Astrocyte of the spinal cord (primary cell): ENCODE measurements around the gene BCAS4.
"Not testable (repeated sequence)": the region's sequence is repeated elsewhere in the genome, so short reads cannot be mapped to it uniquely, and the experiment has no call there.

Source experiments
- DNase-seq: peaks from one replicate; pipeline ENCODE4 v3.0.0; 2011; ENCODE audit warnings: low read depth, low spot score
- H3K4me3 ChIP-seq: 2 replicates; pipeline ENCODE4 v1.5.1; 2011; ENCODE audit warnings: low read depth, mild to moderate bottlenecking, low read length, moderate library complexity
- in situ Hi-C: cut with HindIII; loops from 2 replicates; pipeline ENCODE4 v1.10.0; 2017; ENCODE audit warnings: low sequenced_read_pairs
- TF ChIP-seq, protein P1 (sequence below): IDR thresholded peaks from 2 replicates; pipeline ENCODE4 v1.5.1; 2012; ENCODE audit warnings: low read depth, mild to moderate bottlenecking, low read length, inconsistent platforms

BCAS4 gene

GRCh38 chr20:50874758-50875665 lies 80.2 kb downstream of the BCAS4 start:
- DNase-seq: no peak
- H3K4me3 ChIP-seq: no peak overlapping the region
- TF ChIP-seq, protein P1, sequence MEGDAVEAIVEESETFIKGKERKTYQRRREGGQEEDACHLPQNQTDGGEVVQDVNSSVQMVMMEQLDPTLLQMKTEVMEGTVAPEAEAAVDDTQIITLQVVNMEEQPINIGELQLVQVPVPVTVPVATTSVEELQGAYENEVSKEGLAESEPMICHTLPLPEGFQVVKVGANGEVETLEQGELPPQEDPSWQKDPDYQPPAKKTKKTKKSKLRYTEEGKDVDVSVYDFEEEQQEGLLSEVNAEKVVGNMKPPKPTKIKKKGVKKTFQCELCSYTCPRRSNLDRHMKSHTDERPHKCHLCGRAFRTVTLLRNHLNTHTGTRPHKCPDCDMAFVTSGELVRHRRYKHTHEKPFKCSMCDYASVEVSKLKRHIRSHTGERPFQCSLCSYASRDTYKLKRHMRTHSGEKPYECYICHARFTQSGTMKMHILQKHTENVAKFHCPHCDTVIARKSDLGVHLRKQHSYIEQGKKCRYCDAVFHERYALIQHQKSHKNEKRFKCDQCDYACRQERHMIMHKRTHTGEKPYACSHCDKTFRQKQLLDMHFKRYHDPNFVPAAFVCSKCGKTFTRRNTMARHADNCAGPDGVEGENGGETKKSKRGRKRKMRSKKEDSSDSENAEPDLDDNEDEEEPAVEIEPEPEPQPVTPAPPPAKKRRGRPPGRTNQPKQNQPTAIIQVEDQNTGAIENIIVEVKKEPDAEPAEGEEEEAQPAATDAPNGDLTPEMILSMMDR: no peak
- in situ Hi-C loops: no loop called here

- in situ Hi-C loops: no loop called here
- no peak overlapping the region for H3K4me3 ChIP-seq
- DNase-seq: no peak
- TF ChIP-seq, protein P1: no peak
Measured at GRCh38 chr20:50876063-50876685, 81.3 kb downstream of the BCAS4 start.

DNA sequence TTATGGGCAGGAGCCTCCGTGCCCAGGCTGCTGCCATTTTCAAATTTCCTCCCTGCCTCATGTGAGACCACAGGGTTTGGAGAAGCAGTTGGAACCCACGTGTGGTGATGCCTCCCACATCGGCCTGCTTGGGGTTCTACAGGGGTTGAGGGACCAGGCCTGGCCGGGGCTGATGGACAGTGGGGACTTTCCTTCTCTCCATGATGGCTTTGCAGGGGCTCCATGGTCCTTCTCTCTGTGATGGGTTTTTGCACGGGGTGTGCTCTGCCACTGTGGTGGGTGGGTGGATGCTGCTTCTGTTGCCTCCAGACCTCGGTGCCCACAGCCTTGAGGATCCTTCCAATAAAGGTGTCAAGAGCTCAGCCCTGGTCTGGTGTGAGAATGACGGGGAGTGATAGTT lies 82.0 kb downstream of the BCAS4 start:
- H3K4me3 ChIP-seq: no peak overlapping the region

GRCh38 chr20:50877232-50877743 lies 82.4 kb downstream of the BCAS4 start:
- in situ Hi-C loops: no loop called here
- TF ChIP-seq, protein P1: no peak
- DNase-seq: no peak
- H3K4me3 ChIP-seq: no peak overlapping the region

More for the DNA sequence above, 82.0 kb downstream of the BCAS4 start:
- TF ChIP-seq, protein P1: no peak
- in situ Hi-C loops: no loop called here
- no peak for DNase-seq

- TF ChIP-seq, protein P1: no peak
- no peak overlapping the region for H3K4me3 ChIP-seq
- no peak for DNase-seq
- in situ Hi-C loops: no loop called here
Measured at GRCh38 chr20:50879649-50880550, 85.0 kb downstream of the BCAS4 start.

GRCh38 chr20:50881759-50882424 lies 87.0 kb downstream of the BCAS4 start:
- DNase-seq, H3K4me3 ChIP-seq, in situ Hi-C loops: not testable (repeated sequence)
